Thymus (tissue), 11 donors: Measurements from ENCODE around the gene LRP1B. TPM values are rescaled to one million over a fixed set of nuclear protein-coding genes. Genes with fewer than 3 reads are reported as not detected.

Experiments
- DNase-seq, 9 donors: peaks; one replicate each; pipeline ENCODE4 v3.0.0-alpha.2; 2013; ENCODE audit warnings: low spot score in 9 of 9, low read depth in 6 of 9, missing footprints in 1 of 9
- H3K27ac ChIP-seq, 2 donors: one replicate each; pipeline ENCODE4 v1.5.1; 2013; ENCODE audit warnings: control low read depth in 1 of 2, low read depth in 1 of 2, low read length in 1 of 2, mild to moderate bottlenecking in 1 of 2, moderate library complexity in 1 of 2
- H3K27me3 ChIP-seq, 2 donors: one replicate each; pipeline ENCODE4 v1.5.1; 2013; ENCODE audit warnings: low read length in 1 of 2; ENCODE audit not compliant: control insufficient read depth in 2 of 2, insufficient read depth in 1 of 2
- H3K36me3 ChIP-seq, 2 donors: one replicate each; pipeline ENCODE4 v1.5.1; 2013; ENCODE audit warnings: low read length in 1 of 2, mild to moderate bottlenecking in 1 of 2, moderate library complexity in 1 of 2; ENCODE audit not compliant: control insufficient read depth in 2 of 2, insufficient read depth in 2 of 2
- H3K4me1 ChIP-seq, 2 donors: one replicate each; pipeline ENCODE4 v1.5.1; 2013; ENCODE audit warnings: low read length in 2 of 2; ENCODE audit not compliant: control insufficient read depth in 2 of 2, insufficient read depth in 2 of 2
- H3K4me3 ChIP-seq, 2 donors: one replicate each; pipeline ENCODE4 v1.5.1; 2013; ENCODE audit warnings: low read length in 2 of 2, control low read depth in 1 of 2, mild to moderate bottlenecking in 1 of 2
- H3K9me3 ChIP-seq, 2 donors: one replicate each; pipeline ENCODE4 v1.5.1; 2013; ENCODE audit warnings: low read length in 1 of 2, mild to moderate bottlenecking in 1 of 2; ENCODE audit not compliant: control insufficient read depth in 2 of 2, insufficient read depth in 1 of 2
- WGBS: extraction: QIAGEN DNeasy Blood & Tissue Kit; methylation state at CpG from one replicate; pipeline ENCODE4 v1.1.7; 2013; 5-methylcytosine and 5-hydroxymethylcytosine counted together
- polyA plus RNA-seq: library from polyadenylated mRNA; stranded (reverse); fragments of 200-250 nt; gene quantifications from one replicate; pipeline ENCODE4 v1.2.3, GENCODE V29; 2013
- total RNA-seq: library from RNA; stranded (reverse); fragments of 120-200 nt; gene quantifications from one replicate; pipeline ENCODE4 v1.2.4, GENCODE V29; 2013
- donor health status: healthy.

The LRP1B gene
- total and polyA plus RNA-seq, 2 donors = 0.18 to 0.28 TPM

GRCh38 chr2:142150453-142150852, 19.6 kb upstream of the LRP1B start:
- no peak for DNase-seq
- no peaks in the 10 kb centered on the region for H3K4me1 ChIP-seq
- H3K36me3 ChIP-seq = no peaks in the 10 kb centered on the region
- H3K9me3 ChIP-seq = no peaks in the 10 kb centered on the region
- no peaks in the 10 kb centered on the region for H3K27me3 ChIP-seq
- no peak overlapping the region for H3K27ac ChIP-seq
- no peak overlapping the region for H3K4me3 ChIP-seq
- 92% methylated on average over 1 of the region's 1 CpG for WGBS

GRCh38 chr2:142144547-142144946, 13.7 kb upstream of the LRP1B start:
- DNase-seq = no peak
- no peaks in the 10 kb centered on the region for H3K9me3 ChIP-seq
- no peaks in the 10 kb centered on the region for H3K36me3 ChIP-seq
- no peaks in the 10 kb centered on the region for H3K27me3 ChIP-seq
- no peak overlapping the region for H3K4me3 ChIP-seq
- no peaks in the 10 kb centered on the region for H3K4me1 ChIP-seq
- no peak overlapping the region for H3K27ac ChIP-seq
- WGBS = 89% methylated on average over 2 of the region's 2 CpGs

- Histone ChIP-seq H3K27me3 (no peaks in the 10 kb centered on the region), H3K27ac (no peak overlapping the region), H3K4me3 (no peak overlapping the region), H3K36me3 (no peaks in the 10 kb centered on the region), H3K4me1 (no peaks in the 10 kb centered on the region), H3K9me3 (no peaks in the 10 kb centered on the region)
- DNase-seq = no peak
- 93% methylated on average over 3 of the region's 3 CpGs for WGBS
Observed at GRCh38 chr2:142142595-142142994, 11.8 kb upstream of the LRP1B start.

- no peak overlapping the region for H3K4me3 ChIP-seq
Observed at GRCh38 chr2:142140434-142140845, 9.6 kb upstream of the LRP1B start.

GRCh38 chr2:142139384-142139783, 8.6 kb upstream of the LRP1B start:
- no peaks in the 10 kb centered on the region for H3K36me3 ChIP-seq
- H3K4me1 ChIP-seq = no peaks in the 10 kb centered on the region
- WGBS = 94% methylated on average over 4 of the region's 4 CpGs
- no peak overlapping the region for H3K27ac ChIP-seq
- H3K4me3 ChIP-seq = no peak overlapping the region
- no peaks in the 10 kb centered on the region for H3K9me3 ChIP-seq
- no peak for DNase-seq
- H3K27me3 ChIP-seq = no peaks in the 10 kb centered on the region

More at GRCh38 chr2:142140434-142140845, 9.6 kb upstream of the LRP1B start:
- Histone ChIP-seq H3K36me3 (no peaks in the 10 kb centered on the region), H3K4me1 (no peaks in the 10 kb centered on the region), H3K27me3 (no peaks in the 10 kb centered on the region), H3K9me3 (no peaks in the 10 kb centered on the region), H3K27ac (no peak overlapping the region)
- DNase-seq = peak in 2 of 9 donors; percentile 13 to 31
- WGBS = 13% methylated on average over 2 of the region's 2 CpGs

- Histone ChIP-seq H3K9me3 (no peaks in the 10 kb centered on the region), H3K4me3 (no peak overlapping the region), H3K36me3 (no peaks in the 10 kb centered on the region), H3K4me1 (no peaks in the 10 kb centered on the region), H3K27ac (no peak overlapping the region), H3K27me3 (peaks cover under 1 to 10% of the 10 kb centered on the region in 2 donors)
- no peak for DNase-seq
Observed at GRCh38 chr2:142136571-142136970, 5.8 kb upstream of the LRP1B start.

- Histone ChIP-seq H3K9me3 (peaks cover 0 to 2% of the 10 kb centered on the region in 2 donors), H3K4me3 (no peak overlapping the region), H3K27ac (no peak overlapping the region), H3K36me3 (no peaks in the 10 kb centered on the region), H3K27me3 (peaks cover 16 to 27% of the 10 kb centered on the region in 2 donors), H3K4me1 (peaks cover 0 to 9% of the 10 kb centered on the region in 2 donors)
- WGBS = 93% methylated on average over 3 of the region's 3 CpGs
- DNase-seq = no peak
Observed at GRCh38 chr2:142134911-142135310, 4.1 kb upstream of the LRP1B start.

- H3K27me3 ChIP-seq = peaks cover 23 to 38% of the 10 kb centered on the region in 2 donors
- WGBS = 2% methylated on average over 68 of the region's 68 CpGs
- H3K9me3 ChIP-seq = peaks cover 0 to 3% of the 10 kb centered on the region in 2 donors
- no peak overlapping the region for H3K27ac ChIP-seq
- DNase-seq = peak in 7 of 9 donors; percentile 9 to 71 (median 28)
- peak overlapping the region; percentile 21 to 22 for H3K4me3 ChIP-seq
- H3K36me3 ChIP-seq = no peaks in the 10 kb centered on the region
- H3K4me1 ChIP-seq = peaks cover 0 to 10% of the 10 kb centered on the region in 2 donors
Observed at GRCh38 chr2:142130111-142131009, 456 bp downstream of the LRP1B start.

GRCh38 chr2:142128105-142128504, 2.7 kb downstream of the LRP1B start:
- Histone ChIP-seq H3K4me1 (peaks cover 0 to 10% of the 10 kb centered on the region in 2 donors), H3K27me3 (peaks cover 23 to 38% of the 10 kb centered on the region in 2 donors), H3K4me3 (no peak overlapping the region), H3K9me3 (peaks cover 0 to 3% of the 10 kb centered on the region in 2 donors), H3K36me3 (no peaks in the 10 kb centered on the region), H3K27ac (no peak overlapping the region)
- DNase-seq = no peak
- WGBS = 96% methylated on average over 5 of the region's 5 CpGs
